Transverse colon (tissue), 4 donors: ENCODE data around the gene LARP4. TPM values are rescaled to one million over a fixed set of nuclear protein-coding genes. Genes with fewer than 3 reads are reported as not detected.
"Not testable (repeated sequence)": the region's sequence is repeated elsewhere in the genome, so short reads cannot be mapped to it uniquely, and the experiment has no call there.

Source experiments
- DNase-seq: peaks from one replicate; pipeline ENCODE4 v3.0.0-alpha.2; 2019
- H3K27ac ChIP-seq, 4 donors: fragments of 200-600 bp; sonication (generic); 2 replicates each; pipeline ENCODE4 v1.5.1; 2016 to 2018; ENCODE audit warnings: inconsistent platforms in 4 of 4
- H3K27me3 ChIP-seq: fragments of 200-600 bp; sonication (generic); 2 replicates; pipeline ENCODE4 v1.5.1; 2017; ENCODE audit warnings: inconsistent platforms
- H3K36me3 ChIP-seq, 4 donors: fragments of 200-600 bp; sonication (generic); 2 replicates each; pipeline ENCODE4 v1.5.1; 2017 to 2019; ENCODE audit warnings: inconsistent platforms in 4 of 4
- H3K4me1 ChIP-seq, 4 donors: fragments of 200-600 bp; sonication (generic); 2 replicates each; pipeline ENCODE4 v1.5.1; 2017 to 2020; ENCODE audit warnings: inconsistent platforms in 4 of 4
- H3K4me3 ChIP-seq, 4 donors: fragments of 200-600 bp; sonication (generic); 1 replicate in 1 of 4; 2 replicates in 3 of 4; pipeline versions ENCODE4 v1.5.1 to v1.6.1; 2017 to 2019; ENCODE audit warnings: inconsistent platforms in 4 of 4
- H3K9me3 ChIP-seq, 2 donors: fragments of 200-600 bp; sonication (generic); 2 replicates each; pipeline ENCODE4 v1.5.1; 2017 to 2019; ENCODE audit warnings: inconsistent platforms in 2 of 2
- CTCF ChIP-seq, 5 experiments: fragments of 200-600 bp in 3 of 5; fragments of 450-650 bp in 2 of 5; sonication (generic) in 3 of 5; IDR thresholded peaks; 1 replicate in 2 of 5; 2 replicates in 3 of 5; pipeline ENCODE4 v1.5.1; 2016 to 2017; ENCODE audit warnings: antibody characterized with exemption in 5 of 5, inconsistent platforms in 3 of 5, mild to moderate bottlenecking in 2 of 5, moderate library complexity in 1 of 5
- EP300 ChIP-seq: sonication (generic); formaldehyde crosslinking; IDR thresholded peaks from one replicate; pipeline ENCODE4 v1.6.1; 2017; ENCODE audit warnings: antibody characterized with exemption, low read depth
- POLR2A ChIP-seq: fragments of 450-650 bp; IDR thresholded peaks from one replicate; pipeline ENCODE4 v1.6.1; 2016; ENCODE audit warnings: antibody characterized with exemption, mild to moderate bottlenecking, moderate library complexity
- POLR2AphosphoS5 ChIP-seq, 3 donors: sonication (generic); formaldehyde crosslinking; IDR thresholded peaks; one replicate each; pipeline ENCODE4 v1.6.1; 2016; ENCODE audit warnings: antibody characterized with exemption in 3 of 3
- WGBS, 2 donors: methylation state at CpG; one replicate each; pipeline ENCODE4 v1.1.5; 2018; ENCODE audit warnings: low coverage in 1 of 2; 5-methylcytosine and 5-hydroxymethylcytosine counted together
- in situ Hi-C, 4 donors: fragments of 200-750 bp; cut with MboI; loops; one replicate each; pipeline versions ENCODE4 v1.15.0 to v1.15.1; 2017; ENCODE audit warnings: low sequenced_read_pairs in 3 of 4, low pct_ligation_motif_present in 1 of 4, low pct_unique_long_range_greater_than_20kb in 1 of 4
- intact Hi-C: fragments of 100-400 bp; cut with DNase I; formaldehyde crosslinking; loops from one replicate; pipeline ENCODE4 v1.15.1; 2023; ENCODE audit warnings: low total_unique reads
- total RNA-seq, 4 donors: library from RNA; depleted of rRNA; stranded (reverse); fragments of >200 nt; gene quantifications; one replicate each; pipeline ENCODE4 v1.1.0, GENCODE V29; 2016

The LARP4 gene
- total RNA-seq, 4 donors from 2014 or later = 13.5 to 58.1 (median 39.6) TPM

GRCh38 chr12:50404307-50404706 lies 3.6 kb downstream of the LARP4 start:
- intact Hi-C loops (loop anchor here (10.0 kb wide), 1 partner anchor 1260 kb away; no protein-coding TSS in a partner anchor), in situ Hi-C loops (no loop called here)
- Histone ChIP-seq H3K36me3 (no peaks in the 10 kb centered on the region), H3K4me1 (peaks cover 6 to 49% (median 16%) of the 10 kb centered on the region in 4 donors), H3K4me3 (no peak overlapping the region), H3K27ac (no peak overlapping the region), H3K9me3 (no peaks in the 10 kb centered on the region), H3K27me3 (no peaks in the 10 kb centered on the region)
- TF ChIP-seq POLR2AphosphoS5 (IDR thresholded peaks at IDR 0.05) = no peak
- TF ChIP-seq POLR2A = no peak
- no peak for TF ChIP-seq EP300
- no peak for TF ChIP-seq CTCF (IDR thresholded peaks at IDR 0.05)
- no peak for DNase-seq
- 95 to 100% methylated on average over 2 to 8 of the region's 8 CpGs for WGBS, 2 donors

GRCh38 chr12:50411051-50411660 lies 10.5 kb downstream of the LARP4 start:
- TF ChIP-seq POLR2AphosphoS5 (IDR thresholded peaks at IDR 0.05) = no peak
- no peak for TF ChIP-seq POLR2A
- TF ChIP-seq CTCF (IDR thresholded peaks at IDR 0.05) = no peak
- TF ChIP-seq EP300 = no peak
- H3K27me3 ChIP-seq = no peaks in the 10 kb centered on the region
- in situ Hi-C loops (no loop called here), intact Hi-C loops (no loop called here)
- WGBS, 2 donors = 89 to 95% methylated on average over 6 to 9 of the region's 9 CpGs
- no peak overlapping the region for H3K4me3 ChIP-seq
- H3K4me1 ChIP-seq = peaks cover 0 to 16% (median 3%) of the 10 kb centered on the region in 4 donors
- H3K27ac ChIP-seq = no peak overlapping the region
- no peak for DNase-seq
- no peaks in the 10 kb centered on the region for H3K9me3 ChIP-seq
- H3K36me3 ChIP-seq = no peaks in the 10 kb centered on the region

- 92 to 94% methylated on average over 3 to 6 of the region's 6 CpGs for WGBS, 2 donors
- H3K9me3 ChIP-seq = no peaks in the 10 kb centered on the region
- H3K27me3 ChIP-seq = no peaks in the 10 kb centered on the region
- no peaks in the 10 kb centered on the region for H3K4me1 ChIP-seq
- intact Hi-C loops = no loop called here
- no peak for DNase-seq
- in situ Hi-C loops = no loop called here
- no peaks in the 10 kb centered on the region for H3K36me3 ChIP-seq
- TF ChIP-seq POLR2AphosphoS5 (IDR thresholded peaks at IDR 0.05) = no peak
- no peak for TF ChIP-seq POLR2A
- no peak for TF ChIP-seq EP300
- TF ChIP-seq CTCF (IDR thresholded peaks at IDR 0.05) = no peak
- no peak overlapping the region for H3K27ac ChIP-seq
- H3K4me3 ChIP-seq = no peak overlapping the region
Measured at GRCh38 chr12:50415899-50416479, 15.3 kb downstream of the LARP4 start.

- intact Hi-C loops (no loop called here), in situ Hi-C loops (no loop called here)
- DNase-seq = no peak
- H3K36me3 ChIP-seq = no peaks in the 10 kb centered on the region
- H3K4me3 ChIP-seq = no peak overlapping the region
- no peak overlapping the region for H3K27ac ChIP-seq
- TF ChIP-seq EP300 (no peak), CTCF (IDR thresholded peaks at IDR 0.05) (no peak), POLR2AphosphoS5 (IDR thresholded peaks at IDR 0.05) (no peak), POLR2A (no peak)
- 50 to 62% methylated on average over 5 of the region's 5 CpGs for WGBS, 2 donors
- H3K27me3 ChIP-seq = no peaks in the 10 kb centered on the region
- H3K9me3 ChIP-seq = no peaks in the 10 kb centered on the region
- no peaks in the 10 kb centered on the region for H3K4me1 ChIP-seq
Measured at GRCh38 chr12:50419112-50419909, 18.6 kb downstream of the LARP4 start.

- DNase-seq, intact Hi-C loops, in situ Hi-C loops, H3K36me3 ChIP-seq, H3K27me3 ChIP-seq, H3K9me3 ChIP-seq, H3K27ac ChIP-seq, H3K4me3 ChIP-seq, H3K4me1 ChIP-seq: not testable (repeated sequence)
- WGBS, 2 donors = 94 to 100% methylated on average over 4 to 10 of the region's 10 CpGs
Measured at GRCh38 chr12:50422855-50423254, 22.2 kb downstream of the LARP4 start.

GRCh38 chr12:50423342-50423741 lies 22.7 kb downstream of the LARP4 start:
- H3K4me1 ChIP-seq, H3K27ac ChIP-seq, H3K36me3 ChIP-seq, H3K27me3 ChIP-seq, H3K4me3 ChIP-seq, intact Hi-C loops, DNase-seq, H3K9me3 ChIP-seq, in situ Hi-C loops: not testable (repeated sequence)
- 94 to 98% methylated on average over 6 to 10 of the region's 10 CpGs for WGBS, 2 donors
